ENCODE results near the gene KRT85. TPM values are rescaled to one million over a fixed set of nuclear protein-coding genes. Genes with fewer than 3 reads are reported as not detected.

KRT85 gene
- total and polyA plus RNA-seq, 10 of the 15 experiments (the other 5 are each of a cell fraction or from before 2014, with no cell fraction given), result 0.05 to 0.18 (median 0.11) TPM; not detected in 6

GRCh38 chr12:52353766-52354165 is 13.5 kb downstream of the KRT85 start (continued):
- TF ChIP-seq NFYB (IDR thresholded peaks at IDR 0.05; ENCODE audit: insufficient read depth, low read depth, low read length), result no peak
- TF ChIP-seq KLF5 (IDR thresholded peaks at IDR 0.05; ENCODE audit: partially characterized antibody), result no peak

- WGBS (ENCODE audit: insufficient coverage, insufficient replicate concordance, low lambda C conversion rate, missing lambda C conversion rate), result 28% methylated on average over 2 of the region's 2 CpGs
- ChIA-PET CTCF (interaction anchor here (1.2 to 1.8 kb wide), 3 partner anchors 9 to 196 kb away, joined by 3 to 8 read pairs (median 8); no protein-coding TSS in a partner anchor), SMC1A (ENCODE audit: uncharacterized antibody, unreplicated experiment) (interaction anchor here (0.7 kb wide), 1 partner anchor 16 kb away, joined by 4 read pairs; no protein-coding TSS in a partner anchor), RAD21 (ENCODE audit: unreplicated experiment) (no interaction called here), POLR2A (no interaction called here)
- DNase-seq (ENCODE audit: low read depth, low spot score) (no peak), FAIRE-seq (no peak), ATAC-seq (no peak)
- intact Hi-C loops (cut with micrococcal nuclease; ENCODE audit: unreplicated experiment) (no loop called here), in situ Hi-C loops (cut with MboI) (no loop called here)
- H3K9ac ChIP-seq (ENCODE audit: control insufficient read depth, insufficient read depth, low read length), result no peak overlapping the region
- TF ChIP-seq ZNF592 (IDR thresholded peaks at IDR 0.05) (no peak), MYB (IDR thresholded peaks at IDR 0.05; ENCODE audit: borderline replicate concordance, low read depth, low read length) (no peak), CREM (IDR thresholded peaks at IDR 0.05; ENCODE audit: low read depth) (no peak), SUZ12 (IDR thresholded peaks at IDR 0.05; ENCODE audit: unreplicated experiment) (no peak), SMC3 (IDR thresholded peaks at IDR 0.05; ENCODE audit: borderline replicate concordance, low read length) (no peak), POLR2AphosphoS5 (IDR thresholded peaks at IDR 0.05; ENCODE audit: low read length) (no peak), CBX5 (IDR thresholded peaks at IDR 0.05; ENCODE audit: low read depth) (no peak), NR2C1 (IDR thresholded peaks at IDR 0.05) (no peak), ZNF217 (IDR thresholded peaks at IDR 0.05) (no peak), MLLT1 (IDR thresholded peaks at IDR 0.05) (no peak), IKZF1 (conservative IDR thresholded peaks at IDR 0.05) (no peak)
- H3K36me3 ChIP-seq (ENCODE audit: control insufficient read depth in 2 of 2, insufficient read depth in 2 of 2, low read length in 1 of 2), result no peaks in the 10 kb centered on the region
- H3K9me3 ChIP-seq (replicated peaks; ENCODE audit: control insufficient read depth, insufficient read depth, low read length), result no peaks in the 10 kb centered on the region
- 0 out of 2 replicates have a peak, but pooled peaks cover under 1% of the 10 kb centered on the region for H3K4me1 ChIP-seq (ENCODE audit: control insufficient read depth, insufficient read depth, low read length)
- no peak overlapping the region for H2AFZ ChIP-seq (ENCODE audit: control insufficient read depth, low read depth, low read length)
- H3K79me2 ChIP-seq (ENCODE audit: control insufficient read depth, insufficient read depth, low read length), result no peaks in the 10 kb centered on the region
- peaks cover 0 to 3% of the 10 kb centered on the region in 2 experiments; a peak in 1 of 4 replicates for H3K27me3 ChIP-seq (replicated peaks in 1 of 2; ENCODE audit: control insufficient read depth in 2 of 2, insufficient read depth in 2 of 2, low read length in 1 of 2)
- no peak overlapping the region for H3K4me3 ChIP-seq
- no TSS peak for BruUV-seq (replicated peaks)
- no peak overlapping the region for H3K27ac ChIP-seq (ENCODE audit: control insufficient read depth, insufficient read depth)
- no peaks in the 10 kb centered on the region for H4K20me1 ChIP-seq (ENCODE audit: control insufficient read depth, insufficient read depth)
- H3K4me2 ChIP-seq (ENCODE audit: control insufficient read depth, insufficient read depth), result no peak overlapping the region
Measured at GRCh38 chr12:52352951-52353350, 14.3 kb downstream of the KRT85 start.
